T47D (cell line): ENCODE measurements around the gene STOML1.
"Not testable (repeated sequence)": the region's sequence is repeated elsewhere in the genome, so short reads cannot be mapped to it uniquely, and the experiment has no call there.

ENCODE experiments used
- DNase-seq, 2 experiments: peaks; one replicate each; pipeline versions ENCODE4 v3.0.0 to v3.0.0-alpha.2; 2011 to 2012; ENCODE audit warnings: low read depth in 1 of 2, low spot score in 1 of 2
- JUND ChIP-seq: IDR thresholded peaks from 2 replicates; pipeline ENCODE4 v1.6.1; 2012; ENCODE audit warnings: low read depth
- in situ Hi-C: cut with HindIII; loops from 2 replicates; pipeline ENCODE4 v1.10.0; 2016; ENCODE audit warnings: low sequenced_read_pairs, low pct_unique_long_range_greater_than_20kb

The STOML1 gene

DNA sequence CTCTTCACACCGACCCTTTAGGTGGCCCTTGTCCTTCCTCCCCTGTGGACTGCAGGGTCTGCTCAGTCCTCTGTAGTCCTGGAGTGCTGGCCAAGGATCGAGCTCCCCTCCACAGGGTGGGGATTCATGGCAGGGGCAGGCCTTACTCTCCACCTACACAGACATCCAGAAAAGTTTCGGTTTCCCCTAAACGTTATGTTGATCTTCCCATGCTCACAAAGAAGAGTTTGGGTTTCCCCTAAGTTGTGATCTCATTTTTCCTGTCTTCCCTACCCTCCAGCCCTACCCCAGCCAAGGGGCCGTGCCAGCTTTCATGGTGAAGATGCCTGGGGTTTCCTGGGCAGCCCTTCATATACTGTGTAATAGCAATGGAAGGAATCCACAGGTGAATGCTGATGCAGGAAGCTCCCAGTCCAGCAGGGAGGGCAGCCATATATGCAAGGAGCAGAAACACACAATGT is 10.3 kb downstream of the STOML1 start:
- TF ChIP-seq JUND, result no peak
- in situ Hi-C loops, result no loop called here
- DNase-seq, result no peak

DNA sequence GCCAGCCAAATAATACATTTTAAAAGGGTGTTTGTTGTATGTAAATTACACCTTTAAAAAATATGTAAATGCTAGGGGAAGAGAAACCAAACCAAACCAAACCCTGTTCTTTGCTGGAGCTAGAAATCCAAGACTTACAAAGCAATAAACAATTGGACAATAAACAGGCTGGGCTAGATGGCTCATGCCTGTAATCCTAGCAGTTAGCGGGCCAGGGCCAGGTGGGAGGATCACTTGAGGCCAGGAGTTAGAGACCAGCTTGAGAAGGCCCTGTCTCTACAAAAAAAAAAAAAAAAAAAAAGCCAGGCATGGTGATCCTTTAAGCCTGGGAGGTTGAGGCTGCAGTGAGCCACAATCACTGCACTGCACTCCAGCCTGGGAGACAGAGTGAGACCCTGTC is 12.5 kb downstream of the STOML1 start:
- TF ChIP-seq JUND, result no peak
- no peak for DNase-seq
- in situ Hi-C loops, result no loop called here

DNA sequence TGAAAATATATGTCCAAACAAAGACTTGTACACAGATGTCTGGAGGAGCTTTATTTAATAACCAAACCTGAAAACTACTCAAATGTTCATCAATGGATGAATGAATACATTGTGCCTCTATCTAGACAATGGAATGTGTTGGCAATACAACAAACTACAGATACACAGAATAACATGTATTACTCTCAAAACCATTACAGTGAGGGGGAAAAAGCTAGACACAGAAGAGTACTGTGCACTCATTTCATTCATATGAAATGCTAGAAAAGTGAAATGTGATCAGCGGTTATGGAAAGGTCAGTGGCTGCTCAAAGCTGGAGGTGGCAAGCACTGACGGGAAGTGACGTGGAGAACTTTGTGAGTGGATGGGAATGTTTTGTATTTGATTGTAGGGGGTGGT is 13.2 kb downstream of the STOML1 start:
- DNase-seq, result no peak
- TF ChIP-seq JUND, result no peak
- in situ Hi-C loops, result no loop called here

GRCh38 chr15:73975440-73976125 is 16.5 kb downstream of the STOML1 start:
- DNase-seq, in situ Hi-C loops: not testable (repeated sequence)

GRCh38 chr15:73973683-73974200 is 18.4 kb downstream of the STOML1 start:
- in situ Hi-C loops, DNase-seq: not testable (repeated sequence)

DNA sequence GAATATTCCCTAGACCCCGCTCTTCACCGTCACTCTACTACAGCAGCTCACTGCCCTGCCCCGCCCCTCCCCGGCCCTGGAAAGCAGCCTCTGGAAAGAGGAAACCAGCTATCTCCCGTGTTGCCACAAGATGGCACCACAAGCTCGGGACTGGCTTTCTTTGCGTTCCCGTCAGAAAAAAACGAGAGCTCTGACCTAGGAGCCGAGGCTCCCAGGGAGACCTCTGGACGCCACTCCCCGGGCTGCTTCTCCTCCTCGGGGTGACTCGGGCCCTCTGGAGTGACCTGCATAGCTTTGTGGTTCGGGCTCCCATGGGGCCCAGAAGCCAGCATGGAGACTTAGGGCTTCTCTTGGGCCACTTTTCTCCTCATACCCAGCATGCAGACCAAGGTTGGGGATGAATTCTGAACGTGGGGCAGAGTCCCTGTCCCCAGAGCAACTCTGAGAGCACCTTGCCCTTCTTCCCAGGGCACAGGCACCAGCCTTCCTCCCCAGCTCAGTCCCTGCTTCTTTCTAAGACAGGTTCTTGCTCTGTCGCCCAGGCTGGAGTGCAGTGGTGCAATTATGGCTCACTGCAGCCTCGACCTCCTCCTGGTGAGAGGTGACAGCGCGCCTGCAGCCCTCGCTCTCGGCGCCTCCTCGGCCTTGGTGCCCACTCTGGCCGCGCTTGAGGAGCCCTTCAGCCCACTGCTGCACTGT is 19.0 kb downstream of the STOML1 start:
- peak; percentile 82 to 89 for DNase-seq
- TF ChIP-seq JUND, result no peak
- in situ Hi-C loops, result no loop called here

- TF ChIP-seq JUND, result no peak
- in situ Hi-C loops, result no loop called here
- no peak for DNase-seq
Observed at GRCh38 chr15:73969151-73969759, 22.8 kb downstream of the STOML1 start.

- in situ Hi-C loops, result no loop called here
Observed at GRCh38 chr15:73968461-73968860, 23.6 kb downstream of the STOML1 start.

DNA sequence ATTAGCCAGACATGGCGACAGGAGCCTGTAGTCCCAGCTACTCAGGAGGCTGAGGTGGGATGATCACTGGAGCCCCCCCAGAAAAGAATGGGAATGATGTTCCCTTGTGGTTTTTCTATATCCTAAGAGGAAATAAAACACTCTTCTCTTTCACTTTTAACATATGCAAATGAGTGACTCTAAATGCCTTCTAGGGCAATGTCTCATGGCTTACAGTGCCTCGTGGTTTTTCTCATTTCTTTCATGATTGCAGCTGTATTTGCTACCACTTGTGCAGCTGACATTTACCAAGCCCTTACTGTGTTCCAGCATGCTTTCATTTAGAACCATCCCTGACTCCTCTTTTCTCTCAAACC is 26.4 kb downstream of the STOML1 start:
- no peak for DNase-seq
- in situ Hi-C loops, result no loop called here
- TF ChIP-seq JUND, result no peak

More at GRCh38 chr15:73968461-73968860, 23.6 kb downstream of the STOML1 start:
- no peak for DNase-seq
- TF ChIP-seq JUND, result no peak

DNA sequence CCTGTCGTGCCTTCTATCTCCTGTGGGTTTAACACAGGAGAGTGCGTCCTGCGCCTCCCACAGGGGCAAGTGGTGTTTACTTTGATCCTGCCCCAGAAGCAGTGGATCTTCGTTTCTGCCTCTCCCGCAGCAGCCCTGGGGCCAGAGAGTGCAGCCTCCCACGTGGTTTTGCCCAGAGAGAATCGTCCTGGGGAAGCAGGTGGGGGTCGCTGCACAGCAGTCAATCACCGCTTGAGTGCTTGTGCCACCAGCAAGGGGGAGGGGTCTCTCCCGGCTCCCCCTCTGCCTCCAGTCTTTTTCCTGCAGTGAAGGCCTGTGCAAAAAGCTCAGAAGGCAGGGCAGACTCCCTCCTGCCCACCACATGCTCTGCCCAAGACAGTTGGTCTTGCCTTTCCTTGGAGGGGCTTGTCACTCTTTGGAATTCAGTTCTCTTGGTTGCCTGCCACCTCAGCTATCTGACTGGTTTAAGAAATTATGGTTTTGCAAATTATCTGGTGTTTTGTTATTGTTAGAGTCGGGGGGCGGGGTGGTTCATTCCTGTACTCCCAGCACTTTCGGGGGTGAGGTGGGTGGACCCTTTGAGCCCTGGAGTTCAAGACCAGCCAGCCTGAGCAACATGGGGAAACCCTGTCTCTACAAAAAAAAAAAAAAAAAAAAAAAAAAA is 26.9 kb downstream of the STOML1 start:
- in situ Hi-C loops, result no loop called here
- DNase-seq, result no peak
- TF ChIP-seq JUND, result no peak

DNA sequence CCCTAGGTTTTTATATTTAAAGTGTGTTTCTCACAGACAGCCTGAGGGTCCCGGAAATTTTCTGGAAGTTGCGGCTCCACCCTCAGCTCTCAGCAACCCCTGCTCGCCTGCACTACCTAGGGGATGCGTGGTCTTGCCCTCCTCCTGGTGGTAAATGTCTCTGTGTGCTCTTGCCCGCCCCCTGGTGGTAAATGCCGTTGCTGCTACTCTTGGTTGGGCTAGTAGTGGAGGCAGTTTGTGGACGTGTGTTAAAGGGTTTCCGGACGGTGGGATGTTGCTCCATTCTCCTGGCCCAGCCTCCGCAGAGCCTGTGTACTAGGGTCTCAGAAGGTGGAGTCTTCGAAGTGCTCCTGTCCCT is 27.4 kb downstream of the STOML1 start:
- DNase-seq, result peak; percentile 73 to 84
- in situ Hi-C loops, result no loop called here
- TF ChIP-seq JUND, result no peak

- DNase-seq, result no peak
- in situ Hi-C loops, result no loop called here
- no peak for TF ChIP-seq JUND
Observed at GRCh38 chr15:73962433-73962832, 29.7 kb downstream of the STOML1 start.

GRCh38 chr15:73960472-73961070 is 31.5 kb downstream of the STOML1 start:
- in situ Hi-C loops, DNase-seq: not testable (repeated sequence)
